Stimulated activated CD4-positive, alpha-beta T cell treated with anti-CD3 and anti-CD28 coated beads, Interleukin-1b, Interleukin-23, amount 100 ng/mL, for 48 hours (primary cell): Measurements from ENCODE around the gene SUGCT.

Experiments
- DNase-seq: peaks from one replicate; pipeline ENCODE4 v3.0.0-alpha.2; 2020

The SUGCT gene

GRCh38 chr7:40489844-40490602, 355.2 kb downstream of the SUGCT start:
- DNase-seq: no peak

GRCh38 chr7:40490603-40490924, 355.8 kb downstream of the SUGCT start:
- DNase-seq: no peak

DNA sequence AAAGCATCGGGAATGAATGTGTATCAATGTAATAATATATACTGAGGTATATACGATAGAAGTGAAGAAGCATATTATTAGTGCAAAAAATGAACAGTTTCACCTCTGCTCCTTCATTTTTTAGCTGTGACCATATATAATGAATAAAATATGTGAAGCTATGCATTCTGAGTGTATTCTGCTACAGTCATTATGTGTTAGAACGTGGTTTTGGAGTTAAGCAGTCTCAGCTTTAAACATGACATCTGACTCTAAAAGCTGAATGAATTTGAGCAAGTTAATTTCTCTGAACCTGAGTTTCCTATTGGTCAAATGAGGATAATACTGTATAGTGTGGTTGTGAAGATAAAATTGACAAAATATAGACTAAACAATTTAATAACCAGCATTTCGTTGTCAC, 358.1 kb downstream of the SUGCT start:
- DNase-seq: no peak

DNA sequence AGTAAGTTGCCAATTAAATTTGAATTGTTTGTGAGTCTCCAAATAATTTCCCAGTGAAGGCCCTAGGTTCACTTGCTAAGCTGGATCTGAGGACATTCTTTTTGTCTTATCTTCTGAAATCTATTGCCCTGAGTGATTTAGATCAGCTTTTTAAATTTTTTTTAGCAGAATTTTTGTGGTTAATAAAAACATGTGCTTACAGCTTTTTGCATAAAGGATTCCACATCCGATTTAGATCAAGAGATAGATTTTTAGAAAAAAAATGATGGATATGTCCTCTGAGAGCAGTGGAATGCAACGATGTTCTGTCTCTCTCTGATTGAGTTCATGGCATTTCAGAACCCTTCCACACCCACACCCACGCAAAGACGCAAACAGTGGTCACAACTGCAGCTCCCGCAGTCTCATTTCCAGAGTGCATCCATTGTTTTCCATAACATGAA, 358.8 kb downstream of the SUGCT start:
- no peak for DNase-seq

DNA sequence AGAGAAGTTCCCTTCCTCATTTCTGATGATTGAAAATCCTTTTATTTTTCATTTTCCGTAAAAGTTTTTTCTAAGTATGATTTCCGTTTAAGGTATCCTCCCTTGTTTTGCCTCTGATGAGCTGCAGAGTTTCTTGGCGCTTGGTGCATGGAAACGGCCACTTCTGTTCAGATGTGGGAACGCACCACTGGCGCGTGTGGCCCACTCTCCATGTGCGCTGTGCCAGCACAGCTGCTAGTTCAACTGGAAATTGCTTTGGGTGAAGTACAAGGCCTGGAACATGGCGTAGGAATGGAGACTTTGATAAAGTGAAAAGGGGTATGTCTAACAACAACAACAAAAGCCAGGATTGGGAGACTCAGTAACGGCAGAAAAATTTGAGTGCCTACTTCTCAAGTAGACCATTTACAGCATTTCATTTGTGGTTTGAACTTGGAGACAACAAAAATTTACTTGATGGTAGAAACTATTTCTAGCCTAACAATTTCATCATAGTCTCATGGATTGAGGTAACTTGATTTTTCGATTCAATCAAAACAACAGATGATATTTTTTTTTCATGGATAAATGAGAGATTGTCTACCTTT, 364.2 kb downstream of the SUGCT start:
- DNase-seq: no peak

DNA sequence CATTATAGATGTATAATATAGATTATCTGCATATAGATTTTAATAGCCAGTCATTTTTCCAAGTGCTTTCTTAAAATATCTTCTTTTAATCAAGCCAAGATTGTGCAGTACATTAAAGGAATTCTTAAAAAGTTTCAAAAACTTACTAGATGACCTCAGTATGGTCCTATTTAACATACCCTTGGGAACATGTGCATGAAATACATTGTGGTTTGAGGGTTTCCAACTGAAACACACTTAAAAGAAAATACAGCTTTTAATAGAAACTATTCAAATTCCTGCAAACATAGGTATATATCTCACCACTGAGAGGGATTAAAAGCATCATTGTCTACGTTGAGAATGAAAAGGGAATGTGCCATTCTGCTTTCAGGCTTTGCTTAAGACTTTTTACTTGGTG, 364.9 kb downstream of the SUGCT start:
- no peak for DNase-seq

GRCh38 chr7:40500219-40500618, 365.4 kb downstream of the SUGCT start:
- DNase-seq: no peak

- no peak for DNase-seq
Measured at GRCh38 chr7:40502359-40502758, 367.6 kb downstream of the SUGCT start.

DNA sequence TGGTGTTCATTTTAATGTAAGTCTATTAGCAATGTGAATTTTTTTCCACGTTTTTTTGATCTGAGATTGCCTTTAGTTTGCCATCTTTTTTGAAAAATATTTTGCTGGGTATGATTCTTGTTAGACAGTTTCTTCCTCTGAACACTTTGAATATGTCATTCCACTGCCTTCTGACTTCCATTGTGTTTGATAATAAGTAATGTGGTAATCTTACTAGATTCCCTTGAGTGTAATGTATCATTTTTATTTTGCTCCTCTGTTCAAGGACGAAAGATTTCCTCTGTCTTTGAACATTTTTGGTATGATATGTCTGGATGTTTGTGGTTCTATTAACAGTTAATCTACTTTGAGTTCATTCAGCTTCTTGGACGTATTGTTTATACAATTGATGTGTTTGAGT, 371.4 kb downstream of the SUGCT start:
- DNase-seq: no peak

DNA sequence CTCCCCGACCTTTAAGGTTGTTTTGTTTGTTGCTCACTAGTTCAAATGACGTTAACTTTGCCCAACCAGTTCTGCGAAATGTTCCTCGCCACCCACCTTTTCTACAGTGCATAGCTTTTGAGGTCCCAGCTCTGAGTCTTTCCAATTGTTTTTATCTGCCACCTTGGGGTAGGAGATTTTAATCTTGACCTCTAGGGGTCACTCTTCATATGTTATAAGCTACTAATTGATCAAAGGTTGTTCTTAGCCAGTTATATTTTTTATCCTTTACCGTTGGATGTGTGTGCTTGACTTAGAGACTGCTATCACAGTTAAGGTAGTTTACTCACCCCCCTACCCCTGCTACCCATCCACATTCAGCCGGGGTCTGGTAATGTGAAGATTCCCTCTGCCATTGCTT, 372.4 kb downstream of the SUGCT start:
- no peak for DNase-seq

DNA sequence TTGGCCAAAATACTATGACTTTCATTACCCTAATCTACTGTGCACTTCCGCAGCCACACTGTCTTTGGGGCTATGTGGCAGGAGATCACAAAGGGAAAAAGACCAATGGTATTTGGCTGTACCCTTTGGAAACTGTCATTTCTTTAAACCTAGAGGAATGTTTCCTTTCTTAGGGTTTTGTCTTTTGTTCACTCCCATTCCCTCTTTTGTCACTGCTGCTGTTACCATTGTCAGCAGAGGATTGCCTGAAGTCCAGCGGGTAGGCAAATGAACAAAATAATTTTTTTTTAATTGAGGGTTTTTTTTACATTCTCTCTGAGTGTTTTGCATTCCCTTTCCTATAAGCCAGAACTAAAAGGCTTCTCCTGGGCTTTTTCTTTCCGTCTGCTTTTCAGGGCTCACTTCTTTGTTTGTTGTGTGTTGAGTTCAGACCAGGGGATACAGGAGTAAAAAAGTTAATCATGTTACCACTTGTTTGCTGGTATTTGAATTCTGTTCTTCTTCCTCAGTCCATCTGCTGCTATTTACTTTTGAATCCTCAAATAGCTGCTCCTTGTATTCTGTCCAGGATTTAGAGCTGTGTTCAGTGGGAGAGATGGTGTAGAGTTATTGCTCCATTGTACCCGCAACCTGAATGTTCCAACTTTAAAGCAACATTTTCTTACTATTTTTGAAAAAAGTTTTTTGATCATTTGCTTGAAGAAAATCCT, 374.6 kb downstream of the SUGCT start:
- DNase-seq: no peak

DNA sequence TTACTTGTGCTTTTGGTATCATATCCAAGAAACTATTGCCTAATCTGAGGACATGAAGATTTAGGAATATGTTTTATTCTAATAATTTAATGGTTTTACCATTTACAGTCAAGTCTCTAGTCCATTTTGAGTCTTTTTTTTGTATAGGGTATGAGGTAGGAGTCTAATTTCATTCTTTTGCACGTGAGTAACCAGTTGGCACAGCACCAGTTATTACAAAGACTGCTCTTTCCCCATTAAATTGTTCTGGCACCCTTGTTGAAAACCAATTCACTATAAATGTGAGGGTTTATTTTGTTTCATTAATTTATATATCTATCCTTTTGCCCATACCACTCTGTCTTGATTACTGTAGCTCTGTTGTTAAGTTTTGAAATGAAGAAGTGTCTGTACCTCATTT, 381.6 kb downstream of the SUGCT start:
- no peak for DNase-seq

DNA sequence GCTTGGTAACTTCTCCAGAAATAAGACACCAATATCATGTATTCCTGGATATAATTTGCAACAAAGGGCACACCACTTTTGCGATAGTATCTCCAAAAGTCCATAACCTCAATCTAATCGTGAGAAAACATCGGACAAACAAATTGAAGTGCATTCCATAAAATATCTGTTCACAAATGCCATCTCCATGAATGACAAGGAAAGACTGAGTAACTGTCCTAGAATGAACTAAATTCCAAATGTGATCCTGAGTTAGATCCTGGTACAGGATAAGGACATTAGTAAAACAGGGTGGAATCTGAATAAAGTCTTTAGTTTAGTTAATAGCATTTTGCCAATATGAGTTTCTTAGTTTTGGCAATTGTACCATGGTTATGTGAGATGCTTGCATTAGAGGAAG, 384.2 kb downstream of the SUGCT start:
- no peak for DNase-seq

- no peak for DNase-seq
Measured at GRCh38 chr7:40520986-40521738, 386.4 kb downstream of the SUGCT start.

- no peak for DNase-seq
Measured at GRCh38 chr7:40525764-40526163, 391.0 kb downstream of the SUGCT start.

DNA sequence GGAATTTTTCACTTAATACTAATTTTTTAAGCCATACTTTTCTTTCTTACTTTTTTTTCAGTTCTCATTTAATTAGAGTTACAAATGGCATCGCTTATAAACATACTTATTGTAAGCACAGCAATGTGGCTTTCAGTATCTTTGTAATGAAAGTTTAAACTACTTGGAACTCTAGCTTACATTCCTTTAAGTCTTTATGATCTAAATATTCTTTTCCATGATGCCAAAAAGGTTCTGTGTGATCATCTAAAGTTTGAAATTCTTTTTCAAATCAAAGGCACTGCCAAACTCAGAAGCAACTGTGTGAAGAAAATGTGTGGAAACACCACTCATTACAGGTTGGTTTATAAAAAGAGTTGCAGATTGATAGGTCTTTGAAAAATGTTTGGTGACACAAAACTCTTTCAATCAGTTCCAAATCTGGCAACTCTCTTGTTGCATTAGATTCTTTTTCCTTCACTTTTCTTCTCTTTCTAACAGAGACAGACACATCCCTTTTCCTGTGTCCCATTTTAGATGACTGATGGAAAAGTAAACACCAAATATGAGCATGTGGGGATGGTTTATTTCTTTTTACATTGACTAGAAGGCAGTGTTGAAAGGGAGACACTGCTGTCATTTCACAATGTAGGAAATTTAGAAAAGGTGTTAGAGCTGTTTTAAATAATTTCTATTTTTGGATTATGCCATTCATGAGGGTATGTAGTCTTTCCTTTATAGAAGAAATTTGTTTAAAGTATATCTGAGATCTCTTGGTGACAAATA, 392.3 kb downstream of the SUGCT start:
- no peak for DNase-seq

DNA sequence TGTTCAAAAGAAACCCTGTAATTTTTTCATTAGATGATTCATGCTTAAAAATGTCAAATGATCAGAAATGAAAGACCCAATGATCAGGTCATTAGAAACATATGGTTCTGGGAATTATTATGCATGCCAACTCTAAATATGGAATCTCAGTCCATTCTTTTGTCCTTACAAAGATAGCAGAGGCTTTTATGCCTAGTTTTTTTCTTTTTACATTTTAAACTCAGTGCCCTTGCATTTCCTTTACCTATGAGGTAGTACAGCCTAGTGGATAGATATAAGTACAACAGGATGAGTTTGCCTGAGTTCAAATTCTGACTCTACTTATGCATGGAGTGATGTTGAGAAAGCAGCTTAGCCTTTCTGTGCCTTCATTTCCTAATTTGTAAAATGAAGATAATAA, 392.9 kb downstream of the SUGCT start:
- DNase-seq: no peak

DNA sequence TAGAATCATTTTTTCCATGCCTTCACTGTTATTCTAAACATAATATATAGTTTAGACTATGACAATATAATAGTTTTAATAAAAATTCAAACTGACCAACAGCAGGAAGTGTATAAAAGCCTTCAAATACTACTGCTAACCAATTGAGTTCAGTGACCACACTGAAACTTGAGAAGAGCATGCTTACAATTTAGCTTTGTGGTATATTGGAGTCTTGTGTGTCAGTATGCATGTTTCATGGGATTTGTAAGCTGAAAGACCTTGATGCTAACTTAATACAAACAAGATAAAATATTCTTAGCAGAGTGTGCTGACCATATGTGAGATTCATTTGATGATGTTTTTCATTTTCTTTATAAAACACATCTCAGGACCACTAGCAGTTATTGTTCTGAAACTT, 395.5 kb downstream of the SUGCT start:
- no peak for DNase-seq

DNA sequence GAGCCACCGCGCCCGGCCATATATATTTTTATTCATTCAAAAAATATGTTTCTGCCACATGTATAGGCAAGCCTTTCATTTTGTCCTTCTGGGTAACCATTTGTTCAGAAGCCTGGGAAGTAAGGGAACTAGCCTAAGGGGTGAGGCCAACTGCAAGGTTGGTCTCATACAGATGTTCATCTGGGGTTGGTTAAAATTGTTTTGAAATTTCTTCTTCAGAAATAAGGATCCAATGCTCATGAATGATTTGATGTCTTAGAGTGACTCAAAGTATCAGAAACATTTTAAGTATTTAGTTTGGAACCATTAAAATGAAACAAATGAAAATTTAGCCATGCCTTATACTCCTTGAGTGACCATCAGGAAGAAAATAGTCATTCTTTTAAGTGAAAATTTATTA, 397.2 kb downstream of the SUGCT start:
- DNase-seq: no peak

DNA sequence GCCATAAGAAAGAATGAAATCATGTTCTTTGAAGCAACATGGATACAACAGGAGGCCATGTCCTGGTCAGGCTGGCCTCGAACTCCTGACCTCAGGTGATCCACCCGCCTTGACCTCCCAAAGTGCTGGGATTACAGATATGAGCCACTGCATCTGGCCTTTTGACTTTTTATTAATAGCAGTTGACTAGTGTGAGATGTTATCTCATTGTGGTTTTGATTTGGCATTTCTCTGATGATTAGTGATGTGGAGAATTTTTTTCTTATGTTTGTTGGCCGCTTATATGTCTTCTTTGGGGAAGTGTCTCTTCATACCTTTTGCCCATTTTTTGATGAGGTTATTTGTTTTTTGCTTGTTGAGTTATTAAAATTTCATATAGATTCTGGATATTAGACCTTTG, 400.9 kb downstream of the SUGCT start:
- DNase-seq: no peak

GRCh38 chr7:40536421-40536820, 401.6 kb downstream of the SUGCT start:
- no peak for DNase-seq

DNA sequence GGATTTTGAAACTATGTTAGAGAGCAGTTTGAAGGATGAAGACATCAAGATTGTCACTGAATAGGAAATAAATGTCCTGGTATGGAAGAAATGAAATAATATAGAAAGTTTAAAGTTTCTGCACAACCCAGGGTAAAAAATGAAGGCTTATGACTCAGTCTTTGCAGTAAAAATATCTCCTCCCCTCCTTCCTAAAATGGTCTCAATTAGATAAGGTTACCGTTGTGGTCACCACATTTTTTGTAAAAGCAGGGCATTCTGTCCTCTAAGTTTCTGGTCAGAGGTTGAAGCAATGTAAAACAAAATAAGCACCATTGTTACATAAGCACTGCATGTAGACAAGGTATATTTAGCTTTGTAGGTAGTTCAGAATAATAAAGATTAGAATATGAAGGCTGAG, 403.5 kb downstream of the SUGCT start:
- no peak for DNase-seq

- no peak for DNase-seq
Measured at GRCh38 chr7:40541336-40541735, 406.5 kb downstream of the SUGCT start.
